Brain pericyte (primary cell): ENCODE measurements around the gene PDE2A.

ENCODE experiments used
- DNase-seq: peaks from one replicate; pipeline ENCODE4 v3.0.0-alpha.2; 2012; ENCODE audit warnings: low read depth, low spot score

PDE2A gene

GRCh38 chr11:72614381-72614780 is 59.8 kb downstream of the PDE2A start:
- no peak for DNase-seq

- no peak for DNase-seq
Observed at GRCh38 chr11:72613977-72614376, 60.2 kb downstream of the PDE2A start.

DNA sequence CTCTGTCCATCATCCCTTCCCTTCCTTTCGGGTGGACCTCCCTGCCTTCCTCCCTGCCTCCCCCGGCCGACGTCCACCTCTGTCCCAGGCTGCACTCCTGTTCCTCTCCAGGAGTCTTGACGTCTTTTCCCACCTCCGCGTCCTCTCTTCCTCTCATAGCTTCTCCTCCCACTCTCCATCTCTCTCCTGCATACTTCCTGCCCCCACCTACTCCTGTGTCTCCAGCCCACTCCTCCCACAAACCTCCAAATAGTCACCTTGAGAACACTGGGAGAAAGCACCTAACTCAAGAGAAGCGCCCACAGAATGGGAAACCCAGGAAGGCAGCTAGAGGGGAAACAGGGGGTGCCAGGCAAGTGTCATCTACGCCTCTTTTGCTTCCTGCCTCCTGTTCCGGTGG is 60.8 kb downstream of the PDE2A start:
- DNase-seq = no peak

GRCh38 chr11:72609476-72609875 is 64.7 kb downstream of the PDE2A start:
- no peak for DNase-seq

GRCh38 chr11:72609045-72609444 is 65.2 kb downstream of the PDE2A start:
- no peak for DNase-seq

DNA sequence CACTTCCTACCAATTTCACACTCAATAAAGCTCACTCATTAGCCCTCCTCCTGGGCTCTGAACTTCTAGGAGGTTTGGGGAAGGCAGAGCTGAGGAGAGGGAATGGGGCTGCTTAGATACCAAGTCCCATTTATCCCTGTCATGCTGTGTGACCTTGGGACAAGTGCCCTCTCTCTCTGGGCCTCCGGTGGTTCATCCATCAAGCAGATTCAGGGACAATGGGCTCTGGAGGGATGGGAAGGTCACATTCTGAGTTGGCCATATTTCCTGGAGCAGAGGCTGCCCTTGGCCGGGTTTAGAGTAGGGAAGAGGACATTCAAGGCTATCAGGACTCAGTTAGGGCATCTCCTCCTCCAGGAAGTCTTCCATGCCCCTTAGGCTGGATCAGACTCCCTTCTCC is 66.7 kb downstream of the PDE2A start:
- no peak for DNase-seq

- no peak for DNase-seq
Observed at GRCh38 chr11:72606748-72607468, 67.3 kb downstream of the PDE2A start.

- DNase-seq = no peak
Observed at GRCh38 chr11:72605973-72606747, 68.1 kb downstream of the PDE2A start.

- DNase-seq = no peak
Observed at GRCh38 chr11:72604256-72604655, 70.0 kb downstream of the PDE2A start.

DNA sequence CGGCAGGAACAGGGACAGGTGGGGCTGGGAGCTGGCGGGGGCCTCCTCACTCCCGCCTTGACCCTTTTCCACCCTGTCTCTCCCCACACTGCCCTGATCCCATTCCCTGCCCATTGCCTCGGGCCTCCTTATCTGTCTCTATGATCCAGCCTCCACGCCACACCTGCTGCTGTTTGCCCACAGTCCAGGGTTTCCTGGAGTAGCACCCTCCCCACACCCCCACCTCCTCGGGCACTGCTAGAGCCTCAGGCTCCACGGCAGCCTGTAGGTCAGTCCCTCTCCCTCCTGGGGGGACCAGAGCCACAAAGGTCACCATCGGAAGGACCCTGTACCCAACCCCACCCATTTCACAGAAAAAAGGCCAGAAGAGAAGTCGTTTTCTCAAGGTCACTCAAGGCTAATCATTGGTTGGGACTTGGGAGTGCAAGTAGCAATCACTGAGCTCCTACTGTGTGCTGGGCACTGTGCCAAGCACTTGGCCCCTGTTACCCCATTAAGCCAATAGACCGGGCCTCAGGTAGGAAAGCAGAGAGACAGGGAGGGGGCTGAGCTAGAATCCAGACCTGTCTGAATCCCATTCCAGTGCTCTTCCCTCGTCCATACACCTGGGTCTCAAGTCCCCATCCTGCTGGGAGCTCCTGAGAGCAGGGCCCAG is 71.8 kb downstream of the PDE2A start:
- DNase-seq = no peak

DNA sequence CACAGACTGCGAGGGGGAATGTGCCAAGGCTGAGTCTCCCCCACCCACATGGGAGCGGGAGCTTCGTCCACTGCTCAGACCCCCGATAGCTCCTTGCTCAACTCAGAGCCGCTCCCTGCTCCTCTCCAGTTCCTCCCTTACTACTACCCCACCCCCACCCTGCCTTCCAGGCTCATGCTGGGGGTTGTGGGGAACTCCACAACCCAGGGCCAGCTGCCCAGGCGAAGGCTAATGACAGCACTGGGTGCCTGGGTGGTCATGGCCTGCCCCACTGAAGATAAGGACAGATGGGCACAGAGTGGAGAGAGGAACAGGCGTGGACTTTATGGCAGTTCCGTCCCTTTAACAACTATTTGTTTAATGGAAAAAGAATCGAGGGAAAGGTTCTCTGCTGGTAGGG is 73.7 kb downstream of the PDE2A start:
- no peak for DNase-seq

DNA sequence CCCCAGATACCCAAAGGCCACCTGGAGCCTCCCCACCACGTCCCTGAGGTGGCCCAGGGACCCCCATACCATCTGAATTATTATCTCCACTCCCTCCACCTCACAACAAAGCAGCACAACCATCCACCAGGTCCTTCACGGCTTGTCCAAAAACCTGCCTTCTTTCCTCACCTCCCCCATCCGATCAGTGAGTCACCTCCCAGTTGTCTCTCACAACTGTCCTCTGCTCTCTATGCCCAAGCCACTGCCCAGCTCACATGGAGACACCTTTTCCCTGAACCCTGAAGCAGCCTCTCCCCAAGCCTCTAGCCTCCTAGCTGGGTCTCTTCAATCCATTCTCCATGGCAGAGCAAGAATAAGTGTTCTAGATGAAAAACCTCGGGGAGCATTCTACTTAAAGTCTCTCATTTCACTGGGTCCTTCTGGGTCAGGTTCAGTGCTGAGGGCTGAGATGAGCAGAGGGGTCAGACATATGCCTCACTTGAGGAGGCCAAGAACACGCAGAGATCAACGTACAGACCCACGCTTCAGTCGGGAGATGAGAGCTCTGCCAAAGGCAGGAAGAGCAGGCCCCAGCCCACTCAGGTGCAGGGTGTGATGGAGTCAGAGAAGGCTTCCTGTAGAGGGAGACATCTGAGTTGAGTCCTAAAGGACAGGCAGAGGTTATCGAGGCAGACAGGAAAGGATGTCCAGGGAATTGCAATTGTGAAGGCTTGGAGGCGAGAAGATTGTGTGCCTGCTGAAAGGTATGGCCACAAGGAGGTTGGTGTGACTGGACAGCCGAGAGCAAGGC is 74.7 kb downstream of the PDE2A start:
- no peak for DNase-seq

DNA sequence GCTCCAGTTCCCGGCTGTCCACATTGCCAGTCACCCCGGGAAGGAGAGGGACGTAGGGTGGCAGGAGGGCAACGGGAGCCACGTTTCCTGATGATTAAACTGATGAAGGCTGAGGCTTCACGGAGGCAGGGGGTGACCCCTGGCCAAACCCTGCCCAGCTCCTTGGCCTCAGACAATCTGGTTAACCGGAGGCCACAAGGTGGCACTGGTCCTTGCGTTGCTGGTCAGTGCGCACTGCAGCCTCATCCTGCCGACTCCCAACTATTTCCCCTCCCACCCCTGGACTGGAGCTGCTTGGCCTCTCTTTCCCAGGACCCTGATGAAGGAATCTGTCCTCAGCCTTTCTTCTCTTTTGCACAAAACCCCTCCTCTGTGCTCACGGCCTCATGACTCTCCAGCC is 75.3 kb downstream of the PDE2A start:
- no peak for DNase-seq

GRCh38 chr11:72598466-72598865 is 75.8 kb downstream of the PDE2A start:
- DNase-seq = no peak

DNA sequence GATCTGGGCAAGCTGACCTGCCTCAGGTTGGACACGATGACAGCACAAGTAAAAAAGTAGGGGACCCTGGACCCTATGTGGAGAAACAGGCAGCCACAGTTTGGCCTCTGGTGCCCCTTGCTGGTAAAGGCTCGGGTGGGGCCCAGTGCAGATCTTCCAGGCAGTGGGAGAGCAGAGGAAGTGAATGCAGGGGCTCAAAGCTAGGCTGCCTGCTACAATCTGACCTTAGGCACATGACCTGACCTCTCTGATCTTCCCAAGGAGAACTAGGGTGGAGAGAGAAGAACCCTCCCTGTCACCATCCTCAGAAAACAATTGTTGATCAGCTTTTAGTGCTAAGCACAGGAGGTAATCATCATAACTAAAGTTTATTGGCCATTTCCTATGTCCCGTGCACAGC is 76.5 kb downstream of the PDE2A start:
- no peak for DNase-seq

- no peak for DNase-seq
Observed at GRCh38 chr11:72595292-72595684, 78.9 kb downstream of the PDE2A start.

DNA sequence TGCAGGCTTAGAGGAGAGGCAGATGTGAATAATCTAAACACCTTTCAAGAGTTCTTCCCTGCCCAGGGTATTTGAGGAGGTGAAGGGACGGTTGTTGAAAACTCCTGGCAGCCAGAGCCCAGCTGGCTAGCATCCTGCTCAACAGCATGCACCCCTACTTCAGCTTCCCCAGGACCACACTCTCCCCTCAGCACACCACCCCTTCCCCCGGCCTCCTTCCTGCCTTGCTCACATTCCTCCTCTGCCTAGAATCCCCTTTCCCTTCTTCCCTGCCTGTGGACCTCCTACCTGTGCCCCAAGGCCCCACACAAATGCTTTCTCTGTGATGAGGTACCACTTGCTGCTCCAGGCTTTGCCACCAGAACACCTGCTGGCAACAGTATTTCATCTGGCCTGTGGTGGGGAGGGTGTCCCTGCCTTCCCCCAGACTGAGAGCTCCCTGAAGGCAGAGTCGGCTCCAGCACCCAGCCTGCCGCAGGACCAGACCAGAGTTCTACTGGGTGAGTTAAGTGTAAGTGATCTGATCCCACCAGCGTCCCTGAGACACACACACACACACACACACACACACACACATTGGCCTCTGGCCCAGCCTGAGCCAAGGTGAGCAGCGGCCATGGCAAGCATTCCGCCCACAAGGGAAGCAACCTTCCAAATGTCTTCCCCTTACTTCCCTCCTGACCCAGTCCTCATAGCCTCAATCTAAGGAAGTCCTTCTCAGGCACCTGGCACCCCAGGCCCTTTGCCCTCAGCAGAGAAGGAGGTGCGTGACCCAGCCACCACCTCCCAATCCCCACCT is 79.5 kb downstream of the PDE2A start:
- no peak for DNase-seq

- no peak for DNase-seq
Observed at GRCh38 chr11:72592698-72593495, 81.3 kb downstream of the PDE2A start.

DNA sequence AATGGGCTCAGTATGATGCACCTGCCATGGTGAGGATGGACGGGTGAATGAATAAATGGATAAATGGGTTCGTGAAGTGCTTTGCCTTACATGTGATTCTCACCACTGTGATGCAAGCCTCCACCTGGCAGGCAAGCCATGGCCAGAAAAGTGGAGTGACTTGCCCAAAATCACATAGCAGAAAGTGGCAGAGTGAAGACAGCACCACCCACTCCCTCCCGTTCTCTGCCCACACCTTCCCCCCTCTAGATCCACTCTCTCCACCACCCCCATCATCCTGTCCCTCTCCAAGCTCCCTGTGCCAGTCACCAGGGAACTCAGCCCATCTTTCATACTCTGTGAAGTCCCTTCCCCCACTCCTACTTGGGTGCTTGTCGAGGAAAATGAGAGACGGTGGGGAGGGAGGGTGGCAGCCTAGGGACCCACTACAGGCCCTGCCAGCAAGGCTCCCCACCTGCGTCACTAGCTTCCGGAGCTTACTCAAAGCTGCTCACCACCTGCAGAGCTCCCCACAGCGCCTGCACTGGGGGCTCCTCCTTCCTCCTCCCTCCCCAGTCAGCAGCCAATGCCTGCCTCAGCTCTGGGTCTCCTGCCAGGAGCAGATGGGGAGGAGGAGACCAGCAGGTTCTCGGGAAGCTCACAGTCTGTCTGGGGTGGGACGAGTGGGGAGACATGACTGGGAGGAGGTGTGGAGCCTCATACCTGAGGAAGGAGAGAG is 82.3 kb downstream of the PDE2A start:
- no peak for DNase-seq

DNA sequence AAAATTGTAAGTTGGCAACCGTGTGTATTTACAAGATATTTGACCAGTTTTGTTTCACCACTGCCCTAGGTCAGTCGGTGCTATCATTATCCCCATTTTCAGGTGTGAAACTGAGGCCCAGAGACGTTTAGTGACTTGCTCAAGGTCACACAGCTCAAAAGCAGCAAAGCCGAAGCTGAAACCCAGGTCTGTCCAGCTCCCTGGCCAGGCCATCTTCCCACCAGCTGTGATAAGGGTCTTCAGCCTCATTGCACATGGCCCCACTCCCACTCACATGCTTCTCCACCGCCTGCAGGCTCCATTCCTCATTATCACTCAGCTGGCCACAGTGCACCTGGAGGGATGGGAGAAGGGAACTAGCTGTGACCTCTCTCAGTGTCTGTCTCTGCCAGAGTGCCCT is 83.2 kb downstream of the PDE2A start:
- DNase-seq = no peak
